GM12878 (cell line): Measurements from ENCODE around the gene KAZN. TPM values are rescaled to one million over a fixed set of nuclear protein-coding genes. Genes with fewer than 3 reads are reported as not detected.

Experiments
- ATAC-seq: fragments of 200-7000 bp; cut with Tn5 transposase; 3 replicates; pipeline ENCODE4 v1.9.1; 2020; ENCODE audit warnings: mild to moderate bottlenecking, moderate library complexity
- BruUV-seq: library from RNA; stranded (reverse); fragments of 400-500 nt; replicated peaks from 2 replicates; lab custom pipeline; 2021; lab: Mats Ljungman, UMichigan
- CTCF ChIA-PET: fragments of 300-600 bp; sonication (Branson Sonifier 250); formaldehyde crosslinking; extraction: SDS; loops from one replicate; lab custom pipeline; 2021; ENCODE audit warnings: inconsistent platforms; lab: Yijun Ruan, JAX
- POLR2A ChIA-PET: fragments of 350-600 bp; formaldehyde crosslinking; extraction: SDS; loops from one replicate; lab custom pipeline; 2021; ENCODE audit warnings: inconsistent platforms; lab: Charles Lee
- RAD21 ChIA-PET: fragments of 300-600 bp; sonication (Branson Sonifier 250); formaldehyde crosslinking; loops from one replicate; lab custom pipeline; 2023; ENCODE audit warnings: antibody characterized with exemption; ENCODE audit not compliant: unreplicated experiment; lab: Charles Lee
- SMC1A ChIA-PET: fragments of 300-600 bp; sonication (Branson Sonifier 250); formaldehyde crosslinking; loops from one replicate; lab custom pipeline; 2023; ENCODE audit not compliant: unreplicated experiment, uncharacterized antibody; lab: Charles Lee
- DNase-seq: peaks from one replicate; pipeline ENCODE4 v3.0.0-alpha.2; 2011; ENCODE audit warnings: low read depth, low spot score
- FAIRE-seq: peaks from 3 replicates; lab custom pipeline; 2011; peaks lifted over from hg19 to GRCh38; lab: Jason Lieb, UNC
- H2AFZ ChIP-seq: 2 replicates; pipeline ENCODE4 v1.6.0; 2011; ENCODE audit warnings: low read depth, low read length, control low read depth; ENCODE audit not compliant: control insufficient read depth
- H3K27ac ChIP-seq: 2 replicates; pipeline ENCODE4 v1.5.1; 2011; ENCODE audit warnings: control low read depth; ENCODE audit not compliant: control insufficient read depth, insufficient read depth
- H3K27me3 ChIP-seq, 2 experiments: replicated peaks in 1 of 2; 2 replicates each; pipeline versions ENCODE4 v1.6.0 to v1.6.1; 2011; ENCODE audit warnings: low read length in 1 of 2; ENCODE audit not compliant: control insufficient read depth in 2 of 2, insufficient read depth in 2 of 2
- H3K36me3 ChIP-seq, 2 experiments: 2 replicates each; pipeline ENCODE4 v1.5.1; 2011; ENCODE audit warnings: low read length in 1 of 2; ENCODE audit not compliant: control insufficient read depth in 2 of 2, insufficient read depth in 2 of 2
- H3K4me1 ChIP-seq: 2 replicates; pipeline ENCODE4 v1.6.1; 2011; ENCODE audit warnings: mild to moderate bottlenecking, low read length, moderate library complexity, mixed read lengths; ENCODE audit not compliant: control insufficient read depth, insufficient read depth
- H3K4me2 ChIP-seq: 2 replicates; pipeline ENCODE4 v1.6.0; 2011; ENCODE audit warnings: control low read depth; ENCODE audit not compliant: control insufficient read depth, insufficient read depth
- H3K4me3 ChIP-seq: fragments of 200-600 bp; sonication (generic); 2 replicates; pipeline ENCODE4 v1.5.1; 2016
- H3K79me2 ChIP-seq: 2 replicates; pipeline ENCODE4 v1.6.0; 2011; ENCODE audit warnings: low read length; ENCODE audit not compliant: control insufficient read depth, insufficient read depth
- H3K9ac ChIP-seq: 2 replicates; pipeline ENCODE4 v1.8.0; 2011; ENCODE audit warnings: low read length, control low read depth, mixed read lengths; ENCODE audit not compliant: control insufficient read depth, insufficient read depth
- H3K9me3 ChIP-seq: replicated peaks from 3 replicates; pipeline ENCODE4 v1.5.1; 2011; ENCODE audit warnings: mild to moderate bottlenecking, low read length; ENCODE audit not compliant: control insufficient read depth, insufficient read depth
- H4K20me1 ChIP-seq: 2 replicates; pipeline ENCODE4 v1.6.0; 2011; ENCODE audit not compliant: control insufficient read depth, insufficient read depth
- BMI1 ChIP-seq: fragments of 450-650 bp; IDR thresholded peaks from 2 replicates; pipeline ENCODE4 v1.6.1; 2016; ENCODE audit warnings: mild to moderate bottlenecking, moderate library complexity, borderline replicate concordance
- CREB1 ChIP-seq: IDR thresholded peaks from 2 replicates; pipeline ENCODE4 v1.6.1; 2012; ENCODE audit warnings: low read depth, mild to moderate bottlenecking, inconsistent platforms
- FOS ChIP-seq: IDR thresholded peaks from 3 replicates; pipeline ENCODE4 v1.6.1; 2011; ENCODE audit warnings: borderline replicate concordance; ENCODE audit not compliant: insufficient read length; ENCODE audit errors: extremely low read depth
- IKZF1 ChIP-seq: fragments of 450-650 bp; conservative IDR thresholded peaks from 2 replicates; pipeline ENCODE4 v1.6.1; 2017; ENCODE audit warnings: antibody characterized with exemption, mild to moderate bottlenecking
- JUNB ChIP-seq: IDR thresholded peaks from 2 replicates; pipeline ENCODE4 v1.6.1; 2016; ENCODE audit warnings: antibody characterized with exemption, mild to moderate bottlenecking
- LARP7 ChIP-seq: fragments of 450-650 bp; IDR thresholded peaks from 2 replicates; pipeline ENCODE4 v1.6.1; 2017; ENCODE audit warnings: mild to moderate bottlenecking
- NBN ChIP-seq: fragments of 450-650 bp; IDR thresholded peaks from 2 replicates; pipeline ENCODE4 v1.6.1; 2016
- POU2F2 ChIP-seq: IDR thresholded peaks from 3 replicates; pipeline ENCODE4 v1.6.1; 2011; ENCODE audit warnings: low read depth, mild to moderate bottlenecking, low read length, borderline replicate concordance
- SRF ChIP-seq, 2 experiments: IDR thresholded peaks; 2 replicates each; pipeline ENCODE4 v1.6.1; 2011; ENCODE audit warnings: low read depth in 2 of 2, low read length in 2 of 2, mild to moderate bottlenecking in 1 of 2, moderate library complexity in 1 of 2
- YBX1 ChIP-seq: fragments of 450-650 bp; IDR thresholded peaks from 2 replicates; pipeline ENCODE4 v1.6.1; 2016; ENCODE audit warnings: antibody characterized with exemption
- ZNF384 ChIP-seq: IDR thresholded peaks from 2 replicates; pipeline ENCODE4 v1.6.1; 2012; ENCODE audit warnings: low read depth, mild to moderate bottlenecking, low read length, improper control_type of control experiment, borderline replicate concordance
- WGBS: methylation state at CpG from one replicate; pipeline ENCODE4 v1.1.6; 2016; ENCODE audit warnings: low lambda C conversion rate; ENCODE audit not compliant: insufficient replicate concordance, insufficient coverage; ENCODE audit errors: missing lambda C conversion rate; 5-methylcytosine and 5-hydroxymethylcytosine counted together
- in situ Hi-C: fragments of 300-500 bp; cut with MboI; formaldehyde crosslinking; loops from 9 replicates; pipeline ENCODE4 v1.14.3; 2018; ENCODE audit warnings: mixed read lengths
- intact Hi-C: fragments of 100-400 bp; cut with micrococcal nuclease; formaldehyde crosslinking; loops from one replicate; pipeline ENCODE4 v1.14.2; 2022; ENCODE audit not compliant: unreplicated experiment
- polyA plus RNA-seq, 11 experiments: library from polyadenylated mRNA; depleted of rRNA in 4 of 11; unstranded in 6 of 11; stranded (reverse) in 5 of 11; fragments of >200 nt; fragmentation: Nextera tagmentation in 4 of 11; fragmentation: Illumina TruSeq in 1 of 11; extraction: Ambion mirVana in 4 of 11; extraction: Trizol in 1 of 11; gene quantifications; 1 replicate in 1 of 11; 2 replicates in 10 of 11; pipeline versions ENCODE4 v1.2.1 to v1.2.3, GENCODE V29; 2011 to 2016; ENCODE audit warnings: inconsistent platforms in 2 of 11, missing spikeins in 2 of 11, low read depth in 1 of 11
- total RNA-seq, 4 experiments: library from RNA; depleted of rRNA in 3 of 4; stranded (reverse); fragments of >200 nt in 3 of 4; fragmentation: Illumina TruSeq in 1 of 4; extraction: Trizol in 1 of 4; gene quantifications; 2 replicates each; pipeline versions ENCODE4 v1.2.1 to v1.2.3, GENCODE V29; 2013 to 2021
- TF ChIP-seq, protein P1 (sequence below): IDR thresholded peaks from 2 replicates; pipeline ENCODE4 v1.6.1; 2011; ENCODE audit warnings: low read depth, low read length, improper control_type of control experiment, borderline replicate concordance
- TF ChIP-seq, protein P2 (sequence below): IDR thresholded peaks from 2 replicates; pipeline ENCODE4 v1.6.1; 2011; ENCODE audit warnings: borderline replicate concordance, low read depth, mild to moderate bottlenecking, moderate library complexity, mixed read lengths, low read length; ENCODE audit not compliant: insufficient read depth; ENCODE audit errors: extremely low read length
- TF ChIP-seq, protein P3 (sequence below): fragments of 450-650 bp; IDR thresholded peaks from 2 replicates; pipeline ENCODE4 v1.6.1; 2018; ENCODE audit warnings: borderline replicate concordance, mild to moderate bottlenecking; ENCODE audit not compliant: partially characterized antibody
- TF ChIP-seq, protein P4 (sequence below): fragments of 150-350 bp; IDR thresholded peaks from 2 replicates; pipeline ENCODE4 v1.6.1; 2016; ENCODE audit warnings: low read depth, low read length

Gene KAZN
- total and polyA plus RNA-seq, 10 of the 15 experiments (the other 5 are each of a cell fraction or from before 2014, with no cell fraction given) = 0.72 to 4.0 (median 1.2) TPM

DNA sequence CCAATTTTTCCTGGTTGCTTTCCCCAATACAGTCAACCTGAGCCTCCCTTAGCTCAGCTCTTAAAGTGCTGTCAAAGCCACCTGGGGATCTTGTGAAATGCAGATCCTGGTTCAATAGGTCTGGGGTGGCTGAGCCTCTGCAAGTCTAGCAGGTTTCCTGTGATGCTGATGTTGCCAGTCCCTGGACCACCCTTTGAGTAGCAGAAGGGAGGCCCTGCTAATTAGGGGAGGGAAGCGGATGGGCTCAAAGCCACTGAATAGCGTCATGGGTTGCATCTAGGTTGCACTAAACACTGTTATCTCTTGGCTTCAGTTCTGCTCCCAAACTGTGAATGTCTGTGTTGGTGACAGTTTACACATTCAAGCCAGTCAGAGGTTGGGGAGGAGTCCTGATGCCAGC is 127.2 kb downstream of the KAZN start:
- H3K36me3 ChIP-seq = no peaks in the 10 kb centered on the region
- ATAC-seq (no peak), FAIRE-seq (no peak), DNase-seq (no peak)
- no peaks in the 10 kb centered on the region; the same call in 2 of the 3 replicates for H3K9me3 ChIP-seq
- BruUV-seq = no TSS peak
- WGBS = 21% methylated on average over 2 of the region's 2 CpGs
- RAD21 ChIA-PET = no interaction called here
- POLR2A ChIA-PET = no interaction called here
- no peaks in the 10 kb centered on the region for H4K20me1 ChIP-seq
- H2AFZ ChIP-seq = no peak overlapping the region
- SMC1A ChIA-PET = interaction anchor here (0.9 kb wide), 1 partner anchor 16 kb away, joined by 4 read pairs; no protein-coding TSS in a partner anchor
- TF ChIP-seq NBN (no peak), CREB1 (no peak), FOS (no peak), ZNF384 (no peak), POU2F2 (no peak), SRF (IDR thresholded peaks at IDR 0.05; ENCODE audit: low read depth in 2 of 2, low read length in 2 of 2) (no peak), LARP7 (no peak), JUNB (no peak), BMI1 (no peak), YBX1 (no peak), IKZF1 (no peak)
- TF ChIP-seq, protein P1, sequence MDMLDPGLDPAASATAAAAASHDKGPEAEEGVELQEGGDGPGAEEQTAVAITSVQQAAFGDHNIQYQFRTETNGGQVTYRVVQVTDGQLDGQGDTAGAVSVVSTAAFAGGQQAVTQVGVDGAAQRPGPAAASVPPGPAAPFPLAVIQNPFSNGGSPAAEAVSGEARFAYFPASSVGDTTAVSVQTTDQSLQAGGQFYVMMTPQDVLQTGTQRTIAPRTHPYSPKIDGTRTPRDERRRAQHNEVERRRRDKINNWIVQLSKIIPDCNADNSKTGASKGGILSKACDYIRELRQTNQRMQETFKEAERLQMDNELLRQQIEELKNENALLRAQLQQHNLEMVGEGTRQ = no peak
- TF ChIP-seq, protein P2, sequence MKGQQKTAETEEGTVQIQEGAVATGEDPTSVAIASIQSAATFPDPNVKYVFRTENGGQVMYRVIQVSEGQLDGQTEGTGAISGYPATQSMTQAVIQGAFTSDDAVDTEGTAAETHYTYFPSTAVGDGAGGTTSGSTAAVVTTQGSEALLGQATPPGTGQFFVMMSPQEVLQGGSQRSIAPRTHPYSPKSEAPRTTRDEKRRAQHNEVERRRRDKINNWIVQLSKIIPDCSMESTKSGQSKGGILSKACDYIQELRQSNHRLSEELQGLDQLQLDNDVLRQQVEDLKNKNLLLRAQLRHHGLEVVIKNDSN = no peak
- TF ChIP-seq, protein P3, sequence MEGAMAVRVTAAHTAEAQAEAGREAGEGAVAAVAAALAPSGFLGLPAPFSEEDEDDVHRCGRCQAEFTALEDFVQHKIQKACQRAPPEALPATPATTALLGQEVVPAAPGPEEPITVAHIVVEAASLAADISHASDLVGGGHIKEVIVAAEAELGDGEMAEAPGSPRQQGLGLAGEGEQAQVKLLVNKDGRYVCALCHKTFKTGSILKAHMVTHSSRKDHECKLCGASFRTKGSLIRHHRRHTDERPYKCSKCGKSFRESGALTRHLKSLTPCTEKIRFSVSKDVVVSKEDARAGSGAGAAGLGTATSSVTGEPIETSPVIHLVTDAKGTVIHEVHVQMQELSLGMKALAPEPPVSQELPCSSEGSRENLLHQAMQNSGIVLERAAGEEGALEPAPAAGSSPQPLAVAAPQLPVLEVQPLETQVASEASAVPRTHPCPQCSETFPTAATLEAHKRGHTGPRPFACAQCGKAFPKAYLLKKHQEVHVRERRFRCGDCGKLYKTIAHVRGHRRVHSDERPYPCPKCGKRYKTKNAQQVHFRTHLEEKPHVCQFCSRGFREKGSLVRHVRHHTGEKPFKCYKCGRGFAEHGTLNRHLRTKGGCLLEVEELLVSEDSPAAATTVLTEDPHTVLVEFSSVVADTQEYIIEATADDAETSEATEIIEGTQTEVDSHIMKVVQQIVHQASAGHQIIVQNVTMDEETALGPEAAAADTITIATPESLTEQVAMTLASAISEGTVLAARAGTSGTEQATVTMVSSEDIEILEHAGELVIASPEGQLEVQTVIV = no peak
- TF ChIP-seq, protein P4, sequence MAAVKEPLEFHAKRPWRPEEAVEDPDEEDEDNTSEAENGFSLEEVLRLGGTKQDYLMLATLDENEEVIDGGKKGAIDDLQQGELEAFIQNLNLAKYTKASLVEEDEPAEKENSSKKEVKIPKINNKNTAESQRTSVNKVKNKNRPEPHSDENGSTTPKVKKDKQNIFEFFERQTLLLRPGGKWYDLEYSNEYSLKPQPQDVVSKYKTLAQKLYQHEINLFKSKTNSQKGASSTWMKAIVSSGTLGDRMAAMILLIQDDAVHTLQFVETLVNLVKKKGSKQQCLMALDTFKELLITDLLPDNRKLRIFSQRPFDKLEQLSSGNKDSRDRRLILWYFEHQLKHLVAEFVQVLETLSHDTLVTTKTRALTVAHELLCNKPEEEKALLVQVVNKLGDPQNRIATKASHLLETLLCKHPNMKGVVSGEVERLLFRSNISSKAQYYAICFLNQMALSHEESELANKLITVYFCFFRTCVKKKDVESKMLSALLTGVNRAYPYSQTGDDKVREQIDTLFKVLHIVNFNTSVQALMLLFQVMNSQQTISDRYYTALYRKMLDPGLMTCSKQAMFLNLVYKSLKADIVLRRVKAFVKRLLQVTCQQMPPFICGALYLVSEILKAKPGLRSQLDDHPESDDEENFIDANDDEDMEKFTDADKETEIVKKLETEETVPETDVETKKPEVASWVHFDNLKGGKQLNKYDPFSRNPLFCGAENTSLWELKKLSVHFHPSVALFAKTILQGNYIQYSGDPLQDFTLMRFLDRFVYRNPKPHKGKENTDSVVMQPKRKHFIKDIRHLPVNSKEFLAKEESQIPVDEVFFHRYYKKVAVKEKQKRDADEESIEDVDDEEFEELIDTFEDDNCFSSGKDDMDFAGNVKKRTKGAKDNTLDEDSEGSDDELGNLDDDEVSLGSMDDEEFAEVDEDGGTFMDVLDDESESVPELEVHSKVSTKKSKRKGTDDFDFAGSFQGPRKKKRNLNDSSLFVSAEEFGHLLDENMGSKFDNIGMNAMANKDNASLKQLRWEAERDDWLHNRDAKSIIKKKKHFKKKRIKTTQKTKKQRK = no peak
- H3K27me3 ChIP-seq = no peaks in the 10 kb centered on the region; a peak in 2 of 4 replicates
- H3K4me3 ChIP-seq = no peak overlapping the region
- no peaks in the 10 kb centered on the region for H3K79me2 ChIP-seq
- in situ Hi-C loops (no loop called here), intact Hi-C loops (no loop called here)
- no peak overlapping the region for H3K27ac ChIP-seq
- no peak overlapping the region for H3K4me2 ChIP-seq
- H3K4me1 ChIP-seq = no peaks in the 10 kb centered on the region
- CTCF ChIA-PET = no interaction called here
- no peak overlapping the region for H3K9ac ChIP-seq
